ENCODE measurements around the gene LFNG.
"Not testable (repeated sequence)": the region's sequence is repeated elsewhere in the genome, so short reads cannot be mapped to it uniquely, and the experiment has no call there.

DNA sequence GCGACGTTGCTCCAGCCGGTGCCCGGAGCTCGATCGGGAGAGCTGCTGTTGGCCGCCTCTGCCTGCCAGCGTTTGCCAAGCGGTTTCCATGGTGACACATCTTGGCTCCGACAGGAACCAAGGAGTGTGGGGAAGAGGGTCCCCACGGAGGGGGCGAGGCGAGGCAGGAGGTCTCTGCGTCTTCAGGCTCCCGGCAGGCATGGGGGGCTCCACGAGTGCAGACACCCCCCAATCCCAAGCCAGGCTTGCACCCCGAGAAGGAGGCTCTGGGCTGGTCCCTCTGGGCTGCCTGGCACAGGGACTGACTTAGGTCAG lies 12.2 kb downstream of the LFNG start:
- TF ChIP-seq POLR2AphosphoS5 (IDR thresholded peaks at IDR 0.05); CTCF (IDR thresholded peaks at IDR 0.05); EP300 (IDR thresholded peaks at IDR 0.05; ENCODE audit: low read depth); POLR2A (IDR thresholded peaks at IDR 0.05): not testable (repeated sequence)
